Measurements from ENCODE around the gene MAPK6.

Gene MAPK6

DNA sequence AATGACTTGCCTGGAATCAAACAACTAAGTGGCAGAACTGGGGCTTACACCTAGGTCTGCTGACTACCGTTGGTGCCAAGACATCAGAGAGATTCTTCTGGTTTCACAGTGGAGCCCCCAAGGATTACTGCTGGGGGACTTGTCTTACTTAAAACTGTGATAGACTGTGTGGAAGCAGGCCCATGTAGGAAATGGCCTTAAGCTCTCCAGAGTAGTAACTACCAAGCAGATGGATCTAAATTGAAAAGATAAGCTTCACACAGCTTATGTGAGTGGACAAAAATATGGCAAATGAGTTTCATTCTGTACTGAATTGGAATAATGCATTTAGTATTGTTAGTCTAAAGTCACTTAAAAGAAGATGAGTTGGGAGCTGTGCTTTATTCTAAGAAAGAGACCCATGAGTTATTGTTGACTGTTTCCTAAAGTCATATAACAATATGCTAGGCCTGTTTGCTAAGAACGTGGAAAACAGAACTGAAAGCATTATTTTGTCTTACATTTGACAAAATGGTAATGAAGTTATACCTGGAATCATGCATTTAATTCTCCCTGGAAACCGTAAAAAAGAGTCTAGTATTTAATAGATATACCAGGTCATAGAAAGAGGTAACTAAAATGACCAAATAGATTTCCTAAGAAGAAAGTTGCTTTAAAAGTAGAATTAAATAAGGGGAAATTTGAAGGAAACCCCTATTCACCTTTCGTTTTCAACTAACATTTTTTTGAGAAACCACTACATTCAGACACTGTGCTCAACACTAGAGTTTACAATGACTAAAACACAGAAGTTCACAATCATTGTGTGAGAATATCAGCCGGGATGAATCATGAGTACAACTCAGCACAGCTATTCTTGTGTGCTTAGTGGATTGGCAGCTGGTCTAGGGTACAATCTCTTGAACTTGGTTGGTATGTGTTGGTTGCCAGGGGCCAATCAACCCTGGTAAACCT lies 13.0 kb upstream of the MAPK6 start:
- H3K4me3 Mint-ChIP-seq: no peak overlapping the region
- peak; percentile 93 for ATAC-seq
- H3K9me3 Mint-ChIP-seq: peaks cover 6% of the 10 kb centered on the region
- H3K27ac Mint-ChIP-seq: peak overlapping the region; percentile 82
- H3K4me1 Mint-ChIP-seq: peaks cover 43% of the 10 kb centered on the region
- H3K36me3 Mint-ChIP-seq: peaks cover 9% of the 10 kb centered on the region
- H3K27me3 Mint-ChIP-seq: no peaks in the 10 kb centered on the region

DNA sequence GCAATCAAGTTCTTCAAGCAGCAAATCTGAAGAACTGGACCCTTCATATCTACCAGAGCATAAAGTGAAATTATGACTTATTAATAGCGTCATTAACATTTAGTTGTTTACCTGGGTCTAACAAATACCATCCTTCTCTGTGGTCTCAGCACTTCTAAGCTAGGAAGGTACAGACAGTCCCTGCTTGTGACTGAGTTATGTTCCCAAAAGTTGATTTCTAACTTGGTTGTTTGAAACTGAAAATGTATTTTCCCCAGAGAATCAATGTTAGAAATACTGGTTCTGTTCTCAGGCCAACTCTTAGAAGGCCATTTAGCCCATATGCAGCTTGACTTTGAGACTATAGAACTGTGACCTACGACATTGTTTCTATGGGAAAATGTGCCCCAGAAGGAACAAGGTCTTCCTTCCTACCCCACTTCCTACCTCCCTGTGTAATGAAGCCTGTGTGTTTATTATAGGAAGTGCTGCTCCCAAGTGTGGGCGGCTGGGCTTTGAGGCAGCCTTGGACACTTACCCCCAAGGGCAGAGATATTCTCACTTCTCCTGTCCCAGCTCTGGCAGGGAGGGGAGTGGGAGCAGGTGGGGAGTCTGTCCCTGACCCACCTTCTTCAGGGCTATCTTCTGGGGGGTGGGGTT lies 12.2 kb upstream of the MAPK6 start:
- no peak for ATAC-seq
- H3K9me3 Mint-ChIP-seq: peaks cover 6% of the 10 kb centered on the region
- peak overlapping the region; percentile 82 for H3K27ac Mint-ChIP-seq
- H3K27me3 Mint-ChIP-seq: no peaks in the 10 kb centered on the region
- H3K36me3 Mint-ChIP-seq: peaks cover 9% of the 10 kb centered on the region
- H3K4me3 Mint-ChIP-seq: peak overlapping the region; percentile 29
- peaks cover 43% of the 10 kb centered on the region for H3K4me1 Mint-ChIP-seq

DNA sequence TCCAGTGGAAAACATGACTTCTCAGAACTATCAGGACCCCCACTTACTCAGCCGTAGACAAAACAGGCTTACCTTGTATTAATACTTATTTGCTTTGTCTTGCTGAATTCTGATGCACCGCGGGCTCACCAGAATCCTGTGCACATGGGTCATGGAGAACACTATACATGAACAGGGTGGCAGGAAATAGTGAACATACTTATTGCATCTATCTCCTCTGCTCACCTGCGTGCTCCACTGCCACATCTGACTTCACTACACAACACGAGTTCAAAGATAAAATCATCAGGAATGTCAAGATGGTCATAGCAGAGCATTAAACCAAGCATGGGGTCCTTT lies 10.7 kb upstream of the MAPK6 start:
- Mint-ChIP-seq H3K27me3 (no peaks in the 10 kb centered on the region), H3K9me3 (no peaks in the 10 kb centered on the region), H3K27ac (peak overlapping the region; percentile 84), H3K4me1 (peaks cover 38% of the 10 kb centered on the region), H3K4me3 (no peak overlapping the region), H3K36me3 (no peaks in the 10 kb centered on the region)
- no peak for ATAC-seq

DNA sequence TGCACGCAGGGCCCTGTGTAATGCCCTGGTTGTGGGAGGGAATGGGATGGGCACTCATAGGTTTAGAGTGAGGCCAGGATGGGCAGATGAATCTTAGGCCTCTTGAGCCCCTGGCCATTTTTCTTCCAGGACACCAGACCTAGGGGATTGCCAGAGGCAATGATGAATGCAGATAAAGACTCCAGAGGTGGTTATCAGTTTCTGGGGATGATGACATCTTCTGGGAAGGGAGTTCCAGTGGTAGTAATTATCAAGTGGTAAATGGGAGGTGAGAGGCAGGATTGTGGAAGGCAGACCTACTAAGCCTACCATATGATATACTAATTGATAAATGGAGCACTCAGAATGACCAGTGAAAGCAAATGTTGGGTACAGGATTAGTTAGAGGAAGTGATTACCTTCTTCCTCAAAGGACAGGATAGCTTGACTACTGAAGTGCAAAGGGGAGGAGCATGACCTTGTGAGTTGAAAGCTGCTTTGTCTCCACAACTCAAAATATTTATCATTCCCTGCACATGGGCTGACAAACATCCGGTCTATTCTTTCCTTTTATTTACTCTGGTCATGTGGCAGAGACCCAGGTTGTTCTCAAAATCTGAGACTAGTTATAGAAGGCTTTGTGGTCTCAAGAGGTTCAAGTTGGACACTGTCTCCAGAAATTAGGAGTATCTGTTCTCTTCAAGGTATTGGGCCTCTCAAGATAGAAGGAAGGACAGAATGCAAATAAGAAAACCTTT lies 10.2 kb upstream of the MAPK6 start:
- H3K4me3 Mint-ChIP-seq: no peak overlapping the region
- ATAC-seq: peak; percentile 53
- peaks cover 42% of the 10 kb centered on the region for H3K4me1 Mint-ChIP-seq
- no peaks in the 10 kb centered on the region for H3K36me3 Mint-ChIP-seq
- H3K27ac Mint-ChIP-seq: peak overlapping the region; percentile 84
- no peaks in the 10 kb centered on the region for H3K27me3 Mint-ChIP-seq
- no peaks in the 10 kb centered on the region for H3K9me3 Mint-ChIP-seq

DNA sequence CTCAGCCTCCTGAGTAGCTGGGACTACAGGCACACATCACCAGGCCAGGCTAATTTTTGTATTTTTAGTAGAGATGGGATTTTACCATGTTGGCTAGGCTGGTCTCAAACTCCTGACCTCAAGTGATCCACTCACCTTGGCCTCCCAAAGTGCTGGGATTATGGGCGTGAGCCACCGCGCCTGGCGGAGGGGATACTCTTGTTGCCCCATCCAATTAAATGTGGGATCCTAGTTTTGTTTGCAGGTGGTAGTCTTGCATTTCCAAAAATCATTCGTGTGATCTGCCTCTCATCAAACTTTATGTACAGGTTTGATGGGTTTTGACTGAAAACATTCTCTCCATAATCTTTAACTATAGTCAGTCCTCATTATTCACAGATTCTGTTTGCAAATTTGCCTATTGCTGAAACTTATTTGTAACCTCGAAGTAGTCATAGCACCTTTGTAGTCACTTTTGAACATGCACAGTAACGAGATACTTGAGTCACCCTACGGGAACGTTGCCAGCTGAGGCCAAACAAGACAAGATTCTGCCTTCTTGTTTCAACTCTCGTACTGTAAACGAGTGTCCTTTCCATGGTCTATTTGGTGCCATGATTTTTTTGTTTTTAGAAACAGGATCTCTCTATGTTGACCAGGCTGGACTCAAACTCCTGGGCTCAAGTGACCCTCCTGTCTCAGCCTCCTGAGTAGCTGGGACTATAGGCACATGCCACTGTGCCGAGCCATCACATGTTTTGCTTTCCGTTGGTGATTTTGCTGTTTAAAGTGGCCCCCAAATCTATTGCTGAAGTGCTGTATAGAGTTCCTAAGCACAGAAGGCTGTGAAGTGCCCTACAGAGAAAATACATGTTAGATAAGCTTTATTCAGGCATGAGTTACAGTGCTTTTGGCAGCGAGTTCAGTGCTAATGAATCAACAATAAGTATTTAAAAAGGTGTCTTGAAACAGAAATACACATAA lies 8.1 kb upstream of the MAPK6 start:
- no peaks in the 10 kb centered on the region for H3K9me3 Mint-ChIP-seq
- ATAC-seq: no peak
- H3K27ac Mint-ChIP-seq: no peak overlapping the region
- no peaks in the 10 kb centered on the region for H3K27me3 Mint-ChIP-seq
- peaks cover 38% of the 10 kb centered on the region for H3K4me1 Mint-ChIP-seq
- no peaks in the 10 kb centered on the region for H3K36me3 Mint-ChIP-seq
- H3K4me3 Mint-ChIP-seq: no peak overlapping the region

DNA sequence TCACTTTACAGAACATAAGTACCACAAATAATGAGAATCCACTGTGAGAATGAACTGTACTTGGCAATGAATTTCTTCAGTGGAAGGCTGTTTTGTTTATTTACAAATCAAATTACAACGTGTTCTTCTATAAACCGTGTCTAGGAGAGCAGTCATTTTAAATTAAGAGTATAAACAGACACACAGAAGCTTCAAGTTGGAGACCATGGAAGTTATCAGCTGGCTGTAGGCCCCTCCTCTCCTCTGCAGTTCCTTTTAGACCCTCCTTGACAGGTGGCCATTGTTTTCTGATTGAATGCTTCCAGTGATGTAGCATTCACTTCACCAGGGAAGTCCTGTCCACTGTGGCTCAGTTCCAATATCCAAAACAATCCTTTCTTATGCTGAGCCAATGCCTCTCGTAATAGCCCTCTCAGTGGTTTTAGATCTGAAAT lies 7.3 kb upstream of the MAPK6 start:
- Mint-ChIP-seq H3K36me3 (no peaks in the 10 kb centered on the region), H3K27ac (no peak overlapping the region), H3K4me1 (peaks cover 29% of the 10 kb centered on the region), H3K27me3 (no peaks in the 10 kb centered on the region), H3K4me3 (no peak overlapping the region), H3K9me3 (no peaks in the 10 kb centered on the region)
- ATAC-seq: no peak

DNA sequence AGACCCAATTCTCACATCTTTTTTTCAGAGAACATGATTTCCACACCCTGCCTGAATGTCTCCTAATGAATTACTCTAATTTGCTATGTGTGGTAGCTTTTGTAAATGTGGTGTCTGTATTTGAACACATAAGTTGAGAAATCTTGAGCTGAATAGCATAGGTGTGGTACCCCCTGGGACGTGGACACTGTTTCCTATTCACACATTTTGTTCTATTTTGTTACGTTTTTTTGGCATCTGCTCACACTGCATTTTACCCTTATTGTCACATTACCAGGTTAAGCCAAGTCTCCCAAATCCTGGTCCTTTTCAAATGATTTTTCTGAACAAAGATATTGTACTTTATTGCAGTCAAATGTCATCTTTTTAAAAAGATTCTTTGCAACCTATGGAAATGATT lies 6.8 kb upstream of the MAPK6 start:
- Mint-ChIP-seq H3K4me3 (no peak overlapping the region), H3K27me3 (no peaks in the 10 kb centered on the region), H3K36me3 (no peaks in the 10 kb centered on the region), H3K27ac (no peak overlapping the region), H3K4me1 (peaks cover 25% of the 10 kb centered on the region), H3K9me3 (no peaks in the 10 kb centered on the region)
- no peak for ATAC-seq

DNA sequence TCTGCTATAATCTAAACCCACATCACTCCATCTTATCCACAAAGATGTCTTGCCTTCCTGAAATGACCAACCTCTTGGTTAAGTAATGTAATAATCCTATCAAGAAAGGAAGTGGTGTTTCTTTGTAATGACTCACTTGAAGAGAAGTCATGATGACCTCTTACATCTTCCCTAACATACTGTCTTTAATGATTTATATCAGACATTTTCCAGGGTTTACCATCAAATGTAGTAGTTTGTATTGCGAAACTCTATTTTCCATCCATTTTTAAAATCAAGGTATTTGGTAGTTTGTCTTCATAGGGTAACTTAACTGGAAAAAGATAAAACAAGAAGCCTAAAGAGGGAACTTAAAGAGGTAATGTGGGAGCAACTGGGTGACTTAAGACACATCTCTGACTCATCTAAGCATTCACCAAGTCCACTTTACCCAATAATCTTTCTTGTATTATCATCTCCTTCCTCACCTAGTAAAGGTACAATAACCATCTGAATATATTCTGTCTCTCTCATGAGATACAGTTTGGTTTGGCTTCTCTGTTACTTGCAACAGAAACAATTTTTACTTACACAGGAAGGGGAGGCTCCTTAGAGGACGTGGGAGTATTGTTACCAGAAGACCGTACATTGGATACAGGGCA lies 5.7 kb upstream of the MAPK6 start:
- Mint-ChIP-seq H3K27ac (no peak overlapping the region), H3K4me3 (no peak overlapping the region), H3K36me3 (no peaks in the 10 kb centered on the region), H3K4me1 (peaks cover 18% of the 10 kb centered on the region), H3K9me3 (no peaks in the 10 kb centered on the region), H3K27me3 (no peaks in the 10 kb centered on the region)
- ATAC-seq: peak; percentile 74

DNA sequence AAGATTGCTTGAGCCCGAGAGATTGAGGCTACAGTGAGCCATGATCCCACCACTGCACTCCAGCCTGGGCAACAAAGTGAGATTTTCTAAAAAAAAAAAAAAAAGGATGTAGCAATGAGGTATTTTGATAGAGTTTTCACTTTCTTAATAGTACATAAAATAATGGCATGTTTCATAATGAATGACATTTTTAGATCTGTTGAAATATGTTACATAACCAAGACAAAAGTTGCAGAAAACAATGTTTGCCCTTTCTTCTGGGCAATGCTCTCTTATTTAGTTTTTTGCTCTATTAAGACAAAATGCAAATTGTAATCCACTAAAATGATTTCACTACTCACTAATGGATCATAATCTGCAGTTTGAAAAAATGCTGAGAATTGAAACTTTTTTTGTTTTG lies 4.4 kb upstream of the MAPK6 start:
- no peak for ATAC-seq

DNA sequence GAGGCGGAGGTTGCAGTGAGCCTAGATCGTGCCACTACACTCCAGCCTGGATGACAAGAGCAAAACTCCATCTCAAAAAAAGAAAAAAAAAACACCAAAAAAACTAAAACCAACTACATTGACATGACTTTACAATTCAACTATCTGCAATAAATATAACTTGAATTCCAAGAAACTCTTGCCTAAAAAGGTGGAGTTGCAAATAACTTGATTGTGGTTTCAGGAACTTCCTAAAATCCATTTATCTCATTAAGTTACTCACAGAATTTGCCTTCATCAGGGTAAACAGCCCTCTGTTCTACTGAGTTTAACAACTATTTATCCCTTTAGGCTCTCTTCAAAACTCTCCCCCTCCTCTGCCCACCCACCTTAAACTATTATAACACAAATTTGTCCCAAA lies 2.7 kb upstream of the MAPK6 start:
- no peaks in the 10 kb centered on the region for H3K27me3 Mint-ChIP-seq
- H3K4me3 Mint-ChIP-seq: no peak overlapping the region
- no peaks in the 10 kb centered on the region for H3K36me3 Mint-ChIP-seq
- H3K9me3 Mint-ChIP-seq: no peaks in the 10 kb centered on the region
- ATAC-seq: no peak
- H3K4me1 Mint-ChIP-seq: peaks cover 31% of the 10 kb centered on the region
- no peak overlapping the region for H3K27ac Mint-ChIP-seq

More for the DNA sequence above, 4.4 kb upstream of the MAPK6 start:
- H3K4me3 Mint-ChIP-seq: no peak overlapping the region
- H3K36me3 Mint-ChIP-seq: no peaks in the 10 kb centered on the region
- H3K27me3 Mint-ChIP-seq: no peaks in the 10 kb centered on the region
- H3K9me3 Mint-ChIP-seq: no peaks in the 10 kb centered on the region
- H3K4me1 Mint-ChIP-seq: peaks cover 16% of the 10 kb centered on the region
- H3K27ac Mint-ChIP-seq: no peak overlapping the region

DNA sequence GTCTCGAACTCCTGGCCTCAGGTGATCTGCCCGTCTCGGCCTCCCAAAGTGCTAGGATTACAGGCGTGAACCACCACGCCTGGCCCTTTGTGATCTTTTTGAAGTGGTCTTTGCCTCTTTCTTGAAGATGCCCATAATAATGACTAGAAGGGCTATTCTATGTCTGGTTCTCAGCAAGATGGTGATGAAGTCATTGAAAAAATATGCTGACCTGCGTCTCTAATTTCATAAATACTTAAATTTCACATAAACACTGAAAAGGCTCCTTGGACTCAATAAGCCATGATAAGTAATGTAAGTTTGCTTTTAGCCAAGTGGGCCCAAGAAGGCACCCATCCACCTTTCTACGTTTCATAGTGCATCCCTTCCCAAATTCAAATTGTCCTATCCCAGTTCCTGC lies 775 bp upstream of the MAPK6 start:
- H3K4me3 Mint-ChIP-seq: peak overlapping the region; percentile 100
- ATAC-seq: no peak
- peaks cover 2% of the 10 kb centered on the region for H3K36me3 Mint-ChIP-seq
- no peaks in the 10 kb centered on the region for H3K9me3 Mint-ChIP-seq
- H3K4me1 Mint-ChIP-seq: peaks cover 47% of the 10 kb centered on the region
- H3K27me3 Mint-ChIP-seq: no peaks in the 10 kb centered on the region
- peak overlapping the region; percentile 100 for H3K27ac Mint-ChIP-seq

DNA sequence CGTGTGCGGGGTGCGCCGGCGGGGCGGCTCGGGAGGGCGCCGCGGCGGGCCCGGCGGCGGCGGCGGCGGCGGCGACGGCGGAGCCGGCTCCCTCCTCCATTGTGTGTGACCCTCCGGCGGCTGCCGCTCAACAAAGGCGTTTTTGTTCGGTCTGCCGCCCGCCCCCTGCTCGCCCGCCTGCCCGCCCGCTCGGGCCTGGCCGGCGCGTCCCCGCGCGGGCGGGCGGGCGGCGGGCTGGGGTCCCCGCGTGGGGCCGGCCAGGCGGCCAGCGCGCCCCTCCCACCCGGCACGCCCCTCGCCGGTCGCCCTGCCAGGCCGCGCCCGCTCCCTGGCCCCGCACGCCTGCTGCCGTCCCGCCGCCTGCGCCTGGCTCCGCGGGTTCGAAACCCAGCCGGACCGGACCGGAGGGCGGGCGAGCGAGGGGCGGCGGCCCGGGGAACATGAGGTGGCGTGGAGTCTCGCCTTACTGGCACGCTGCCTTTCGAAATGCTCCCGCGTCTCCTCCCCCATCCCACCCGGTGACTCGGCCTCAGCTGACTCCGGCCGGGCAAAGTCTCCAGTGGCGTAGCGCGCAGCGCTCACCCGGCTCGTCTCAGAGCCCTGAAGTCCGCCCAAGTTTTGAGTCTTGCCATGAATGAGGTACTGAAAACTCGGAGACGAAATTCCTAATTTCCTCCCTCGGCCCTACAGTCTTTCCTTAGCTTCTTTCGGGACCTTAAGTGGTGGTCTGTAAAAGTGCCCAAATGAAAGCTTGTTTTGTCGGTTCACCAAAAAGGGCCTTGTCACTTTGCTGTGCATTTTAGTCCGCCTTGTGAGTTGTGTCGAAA lies 588 bp downstream of the MAPK6 start:
- ATAC-seq: peak; percentile 82
- Mint-ChIP-seq H3K27ac (peak overlapping the region; percentile 100), H3K4me1 (peaks cover 45% of the 10 kb centered on the region), H3K4me3 (peak overlapping the region; percentile 100), H3K36me3 (peaks cover 5% of the 10 kb centered on the region), H3K9me3 (no peaks in the 10 kb centered on the region), H3K27me3 (no peaks in the 10 kb centered on the region)

DNA sequence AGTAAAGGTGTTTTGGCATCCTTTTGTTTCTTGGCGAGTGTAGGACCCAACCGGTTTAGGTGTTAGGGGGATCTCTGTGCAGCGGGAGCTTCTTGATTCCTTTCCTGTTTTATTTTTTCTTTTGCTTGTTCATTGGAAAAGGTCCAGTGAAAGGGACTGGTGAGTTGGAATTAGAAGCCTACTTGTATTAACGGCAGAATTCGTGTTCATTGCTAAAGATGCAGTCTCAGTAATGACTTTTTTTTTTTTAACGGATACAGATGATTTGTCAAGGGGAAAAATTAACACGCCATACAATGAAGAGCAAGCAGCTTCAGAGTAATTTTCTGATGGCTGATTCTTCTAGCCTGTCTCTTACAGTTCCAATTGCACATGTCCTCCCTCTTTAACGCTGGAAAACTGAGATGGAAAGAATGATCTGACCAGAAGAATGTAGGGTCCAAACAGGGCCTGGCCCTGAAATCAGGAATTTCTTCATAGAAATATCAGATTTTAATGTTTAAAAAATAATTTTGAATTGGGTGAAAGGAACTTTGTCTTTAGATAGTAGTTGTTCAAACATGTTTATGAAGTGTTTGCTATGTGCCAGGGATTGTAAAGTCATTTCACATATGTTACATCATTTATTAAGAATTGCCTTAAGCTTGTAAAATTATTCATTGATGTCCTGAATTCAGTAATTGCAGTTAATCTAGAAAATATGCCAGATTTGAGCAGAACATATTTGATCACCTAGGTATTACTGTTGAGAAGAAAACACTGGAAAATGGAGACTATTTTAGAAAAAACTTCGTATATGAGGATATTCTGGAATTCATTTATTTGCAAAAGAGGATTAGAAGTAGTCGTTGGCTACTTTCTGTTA lies 1.4 kb downstream of the MAPK6 start:
- H3K4me1 Mint-ChIP-seq: peaks cover 45% of the 10 kb centered on the region

More for the DNA sequence above, 1.4 kb downstream of the MAPK6 start:
- Mint-ChIP-seq H3K4me3 (peak overlapping the region; percentile 91), H3K27me3 (no peaks in the 10 kb centered on the region), H3K36me3 (peaks cover 5% of the 10 kb centered on the region), H3K27ac (peak overlapping the region; percentile 100), H3K9me3 (no peaks in the 10 kb centered on the region)
- ATAC-seq: no peak

Measured in stimulated activated memory B cell treated with anti-CD40 and anti-IgM and Interleukin-4, amounts not matched to agents 10 μg/mL and 1 μg/mL and 100 μg/mL, for 72 hours (primary cell).